ENCODE results near the gene SPTBN1. TPM values are rescaled to one million over a fixed set of nuclear protein-coding genes. Genes with fewer than 3 reads are reported as not detected.
"Not testable (repeated sequence)": the region's sequence is repeated elsewhere in the genome, so short reads cannot be mapped to it uniquely, and the experiment has no call there.

Gene SPTBN1
- total RNA-seq, 1 experiment from 2014 or later, result 146 TPM

GRCh38 chr2:54692556-54692955, 236.4 kb downstream of the SPTBN1 start:
- no TSS peak for BruUV-seq (replicated peaks)

GRCh38 chr2:54695378-54695777, 239.3 kb downstream of the SPTBN1 start:
- Histone ChIP-seq H3K4me3 (ENCODE audit: low read depth, low read length, poor library complexity, severe bottlenecking) (no peak overlapping the region), H3K36me3 (ENCODE audit: insufficient read depth, low read length, poor library complexity, severe bottlenecking) (no peaks in the 10 kb centered on the region), H3K27me3 (replicated peaks; ENCODE audit: insufficient read depth, low read depth, low read length, poor library complexity) (no peaks in the 10 kb centered on the region), H3K27ac (ENCODE audit: low read depth, low read length, poor library complexity, severe bottlenecking) (no peak overlapping the region), H3K4me1 (ENCODE audit: insufficient read depth, low read length, poor library complexity, severe bottlenecking) (no peaks in the 10 kb centered on the region), H3K9me3 (ENCODE audit: low read depth, low read length, poor library complexity, severe bottlenecking) (no peaks in the 10 kb centered on the region)
- DNase-seq (ENCODE audit: low spot score), result no peak
- ChIA-PET POLR2A (ENCODE audit: low non-redundant PET) (no interaction called here), CTCF (no interaction called here)
- intact Hi-C loops (cut with micrococcal nuclease; ENCODE audit: unreplicated experiment), result no loop called here
- no TSS peak for BruUV-seq (replicated peaks)
- no peak for TF ChIP-seq EZH2 (IDR thresholded peaks at IDR 0.05; ENCODE audit: borderline replicate concordance, low read depth, low read length, poor library complexity, severe bottlenecking)
- TF ChIP-seq CTCF (conservative IDR thresholded peaks at IDR 0.05; ENCODE audit: low read depth, low read length), result no peak

More at GRCh38 chr2:54692556-54692955, 236.4 kb downstream of the SPTBN1 start:
- Histone ChIP-seq H3K4me3 (ENCODE audit: low read depth, low read length, poor library complexity, severe bottlenecking) (no peak overlapping the region), H3K27ac (ENCODE audit: low read depth, low read length, poor library complexity, severe bottlenecking) (no peak overlapping the region), H3K4me1 (ENCODE audit: insufficient read depth, low read length, poor library complexity, severe bottlenecking) (no peaks in the 10 kb centered on the region), H3K36me3 (ENCODE audit: insufficient read depth, low read length, poor library complexity, severe bottlenecking) (no peaks in the 10 kb centered on the region), H3K27me3 (replicated peaks; ENCODE audit: insufficient read depth, low read depth, low read length, poor library complexity) (no peaks in the 10 kb centered on the region), H3K9me3 (ENCODE audit: low read depth, low read length, poor library complexity, severe bottlenecking) (no peaks in the 10 kb centered on the region)
- DNase-seq (ENCODE audit: low spot score), result no peak
- ChIA-PET POLR2A (ENCODE audit: low non-redundant PET) (no interaction called here), CTCF (no interaction called here)
- intact Hi-C loops (cut with micrococcal nuclease; ENCODE audit: unreplicated experiment), result no loop called here
- TF ChIP-seq EZH2 (IDR thresholded peaks at IDR 0.05; ENCODE audit: borderline replicate concordance, low read depth, low read length, poor library complexity, severe bottlenecking) (no peak), CTCF (conservative IDR thresholded peaks at IDR 0.05; ENCODE audit: low read depth, low read length) (no peak)

GRCh38 chr2:54697934-54698333, 241.8 kb downstream of the SPTBN1 start:
- POLR2A ChIA-PET (ENCODE audit: low non-redundant PET), result no interaction called here
- Histone ChIP-seq H3K27ac (ENCODE audit: low read depth, low read length, poor library complexity, severe bottlenecking) (no peak overlapping the region), H3K27me3 (replicated peaks; ENCODE audit: insufficient read depth, low read depth, low read length, poor library complexity) (no peaks in the 10 kb centered on the region), H3K9me3 (ENCODE audit: low read depth, low read length, poor library complexity, severe bottlenecking) (no peaks in the 10 kb centered on the region), H3K36me3 (ENCODE audit: insufficient read depth, low read length, poor library complexity, severe bottlenecking) (no peaks in the 10 kb centered on the region), H3K4me3 (ENCODE audit: low read depth, low read length, poor library complexity, severe bottlenecking) (no peak overlapping the region), H3K4me1 (ENCODE audit: insufficient read depth, low read length, poor library complexity, severe bottlenecking) (no peaks in the 10 kb centered on the region)
- intact Hi-C loops (cut with micrococcal nuclease; ENCODE audit: unreplicated experiment), result no loop called here
- CTCF ChIA-PET, result no interaction called here
- no peak for TF ChIP-seq EZH2 (IDR thresholded peaks at IDR 0.05; ENCODE audit: borderline replicate concordance, low read depth, low read length, poor library complexity, severe bottlenecking)
- no peak for DNase-seq (ENCODE audit: low spot score)
- no TSS peak for BruUV-seq (replicated peaks)

- H3K36me3 ChIP-seq (ENCODE audit: insufficient read depth, low read length, poor library complexity, severe bottlenecking); H3K27me3 ChIP-seq (replicated peaks; ENCODE audit: insufficient read depth, low read depth, low read length, poor library complexity); H3K4me1 ChIP-seq (ENCODE audit: insufficient read depth, low read length, poor library complexity, severe bottlenecking); H3K9me3 ChIP-seq (ENCODE audit: low read depth, low read length, poor library complexity, severe bottlenecking); H3K4me3 ChIP-seq (ENCODE audit: low read depth, low read length, poor library complexity, severe bottlenecking); POLR2A ChIA-PET (ENCODE audit: low non-redundant PET); H3K27ac ChIP-seq (ENCODE audit: low read depth, low read length, poor library complexity, severe bottlenecking); CTCF ChIA-PET; intact Hi-C loops (cut with micrococcal nuclease; ENCODE audit: unreplicated experiment); DNase-seq (ENCODE audit: low spot score); BruUV-seq (replicated peaks): not testable (repeated sequence)
Observed at GRCh38 chr2:54698926-54699325, 242.8 kb downstream of the SPTBN1 start.

Measured in A673 (cell line).